CD4-positive, alpha-beta T cell treated with Interleukin-2 at 100 ng/mL for 4 hours (primary cell): ENCODE data around the gene CEP170B.
"Not testable (repeated sequence)": the region's sequence is repeated elsewhere in the genome, so short reads cannot be mapped to it uniquely, and the experiment has no call there.

Experiments used
- DNase-seq: peaks from one replicate; pipeline ENCODE4 v3.0.0-alpha.2; 2020; ENCODE audit warnings: low spot score

The CEP170B gene

DNA sequence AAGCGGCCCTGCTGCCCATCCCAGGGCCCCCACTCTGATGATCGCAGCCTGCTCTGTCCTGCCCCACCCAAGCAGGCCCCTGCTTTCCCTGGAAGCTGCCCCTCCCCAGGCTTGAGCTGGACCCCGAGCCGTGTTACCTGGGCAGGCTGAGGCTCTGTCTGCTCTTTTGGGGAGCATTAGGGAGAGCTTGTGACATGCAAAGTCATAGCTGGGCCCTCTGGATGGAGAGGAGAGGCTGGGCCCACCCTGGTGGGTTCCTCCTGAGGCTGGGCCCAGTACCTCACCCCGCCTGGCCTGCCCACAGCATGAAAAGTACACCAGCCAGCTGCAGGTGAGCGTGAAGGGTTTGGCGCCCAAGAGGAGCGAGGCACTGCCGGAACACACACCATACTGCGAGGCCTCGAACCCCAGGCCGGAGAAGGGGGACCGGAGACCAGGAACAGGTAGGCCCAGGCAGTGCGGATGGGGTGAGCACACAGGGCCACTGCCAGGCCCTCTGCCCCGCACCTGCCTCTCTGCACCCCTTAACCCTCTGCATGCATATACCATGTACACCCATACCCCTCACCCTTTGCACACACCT is 15.0 kb downstream of the CEP170B start:
- DNase-seq, result no peak

DNA sequence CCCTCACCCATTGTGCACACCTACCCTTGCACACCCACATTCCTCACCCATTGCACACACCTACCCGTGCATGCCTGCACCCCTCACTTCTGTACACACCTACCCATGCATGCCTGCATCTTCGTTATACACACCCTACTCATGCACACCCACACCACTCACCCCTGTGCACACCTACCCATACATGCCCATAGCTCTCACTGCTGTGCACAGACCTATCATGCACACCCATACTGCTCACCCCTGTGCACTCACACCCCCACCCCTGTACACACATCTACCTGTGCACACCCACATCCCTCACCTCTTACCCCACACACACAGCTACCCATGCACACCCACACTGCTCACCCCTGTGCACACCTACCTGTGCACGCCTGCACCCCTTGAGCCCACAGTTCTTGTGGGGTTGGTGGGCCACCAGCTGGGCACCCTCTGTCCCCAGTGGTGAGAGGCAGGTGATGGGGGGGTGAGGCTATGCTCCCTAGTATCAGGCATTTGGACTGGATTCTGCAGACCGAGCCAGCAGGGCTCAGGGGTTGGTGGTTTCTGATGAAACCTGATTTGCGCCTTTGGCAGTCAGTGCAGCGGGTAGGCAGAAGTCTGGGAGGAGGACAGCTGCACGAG is 15.6 kb downstream of the CEP170B start:
- DNase-seq, result no peak

DNA sequence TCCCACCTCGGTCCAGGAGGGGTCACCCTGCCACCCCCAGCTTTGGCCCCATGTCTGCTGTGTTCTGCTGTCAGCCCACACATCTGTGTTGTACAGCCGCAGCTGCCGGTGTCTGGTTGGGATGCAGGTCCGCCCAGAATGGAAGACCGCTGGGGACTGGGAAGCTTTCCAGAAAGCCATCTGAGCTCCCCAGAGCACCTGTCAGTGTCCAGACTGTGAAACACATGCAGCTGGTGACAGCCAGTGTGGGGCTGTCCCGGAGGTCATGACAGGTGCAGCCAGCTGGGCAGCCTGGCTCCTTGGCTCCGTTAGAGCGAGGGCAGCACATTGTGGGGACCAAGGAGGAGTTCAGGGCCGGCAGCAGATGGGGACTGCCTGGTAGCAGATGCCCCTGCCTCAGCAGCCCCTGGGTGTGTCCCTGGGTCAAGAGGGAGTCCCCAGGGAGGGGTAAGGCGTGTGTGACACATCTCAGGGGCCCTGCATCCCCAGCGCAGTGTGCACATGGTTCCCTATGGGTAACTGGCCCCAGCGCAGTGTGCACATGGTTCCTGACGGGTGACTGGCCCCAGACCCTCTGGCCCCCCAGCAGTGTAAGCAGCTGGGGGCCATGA is 16.4 kb downstream of the CEP170B start:
- no peak for DNase-seq

GRCh38 chr14:104882325-104882973 is 17.4 kb downstream of the CEP170B start:
- DNase-seq, result no peak

DNA sequence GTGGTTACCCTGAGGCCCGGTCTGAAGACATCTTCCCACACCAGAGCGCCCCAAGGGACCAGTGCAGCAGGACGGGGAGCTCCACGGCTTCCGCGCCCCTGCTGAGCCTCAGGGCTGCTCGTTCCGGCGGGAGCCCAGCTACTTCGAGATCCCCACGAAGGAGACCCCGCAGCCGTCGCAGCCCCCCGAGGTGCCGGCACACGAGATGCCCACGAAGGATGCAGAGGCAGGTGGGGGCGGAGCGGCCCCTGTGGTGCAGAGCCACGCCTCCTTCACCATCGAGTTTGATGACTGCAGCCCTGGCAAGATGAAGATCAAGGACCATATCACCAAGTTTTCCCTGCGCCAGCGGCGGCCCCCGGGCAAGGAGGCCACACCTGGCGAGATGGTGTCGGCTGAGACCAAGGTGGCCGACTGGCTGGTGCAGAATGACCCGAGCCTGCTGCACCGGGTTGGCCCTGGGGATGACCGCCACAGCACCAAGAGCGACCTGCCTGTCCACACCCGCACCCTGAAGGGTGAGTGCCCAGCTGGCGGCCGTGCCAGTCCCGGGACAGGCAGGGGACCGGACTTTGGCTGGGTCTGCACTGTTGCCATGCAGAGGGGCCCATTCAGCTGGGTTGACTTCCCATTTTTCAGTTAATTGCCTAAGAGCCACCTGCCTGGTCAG is 18.1 kb downstream of the CEP170B start:
- DNase-seq, result no peak

- no peak for DNase-seq
Measured at GRCh38 chr14:104883681-104884361, 18.8 kb downstream of the CEP170B start.

GRCh38 chr14:104884381-104884780 is 19.3 kb downstream of the CEP170B start:
- not testable (repeated sequence) for DNase-seq

- no peak for DNase-seq
Measured at GRCh38 chr14:104885031-104885972, 20.2 kb downstream of the CEP170B start.

GRCh38 chr14:104885973-104886689 is 21.1 kb downstream of the CEP170B start:
- no peak for DNase-seq

GRCh38 chr14:104886690-104887622 is 21.9 kb downstream of the CEP170B start:
- no peak for DNase-seq

- no peak for DNase-seq
Measured at GRCh38 chr14:104887623-104888488, 22.8 kb downstream of the CEP170B start.

- no peak for DNase-seq
Measured at GRCh38 chr14:104888489-104889374, 23.7 kb downstream of the CEP170B start.

GRCh38 chr14:104889375-104889757 is 24.3 kb downstream of the CEP170B start:
- DNase-seq, result no peak

- DNase-seq, result not testable (repeated sequence)
Measured at GRCh38 chr14:104890292-104890691, 25.2 kb downstream of the CEP170B start.

- no peak for DNase-seq
Measured at GRCh38 chr14:104891121-104891551, 26.1 kb downstream of the CEP170B start.

- no peak for DNase-seq
Measured at GRCh38 chr14:104891664-104892530, 26.8 kb downstream of the CEP170B start.
